Stimulated activated CD8-positive, alpha-beta memory T cell treated with anti-CD3 and anti-CD28 coated beads, Interleukin-2, amount 100 ng/mL, for 48 hours (primary cell): ENCODE data around the gene MSX1.

ENCODE experiments used
- DNase-seq, 2 donors: peaks; one replicate each; pipeline ENCODE4 v3.0.0-alpha.2; 2020; ENCODE audit warnings: low read depth in 2 of 2

Gene MSX1

DNA sequence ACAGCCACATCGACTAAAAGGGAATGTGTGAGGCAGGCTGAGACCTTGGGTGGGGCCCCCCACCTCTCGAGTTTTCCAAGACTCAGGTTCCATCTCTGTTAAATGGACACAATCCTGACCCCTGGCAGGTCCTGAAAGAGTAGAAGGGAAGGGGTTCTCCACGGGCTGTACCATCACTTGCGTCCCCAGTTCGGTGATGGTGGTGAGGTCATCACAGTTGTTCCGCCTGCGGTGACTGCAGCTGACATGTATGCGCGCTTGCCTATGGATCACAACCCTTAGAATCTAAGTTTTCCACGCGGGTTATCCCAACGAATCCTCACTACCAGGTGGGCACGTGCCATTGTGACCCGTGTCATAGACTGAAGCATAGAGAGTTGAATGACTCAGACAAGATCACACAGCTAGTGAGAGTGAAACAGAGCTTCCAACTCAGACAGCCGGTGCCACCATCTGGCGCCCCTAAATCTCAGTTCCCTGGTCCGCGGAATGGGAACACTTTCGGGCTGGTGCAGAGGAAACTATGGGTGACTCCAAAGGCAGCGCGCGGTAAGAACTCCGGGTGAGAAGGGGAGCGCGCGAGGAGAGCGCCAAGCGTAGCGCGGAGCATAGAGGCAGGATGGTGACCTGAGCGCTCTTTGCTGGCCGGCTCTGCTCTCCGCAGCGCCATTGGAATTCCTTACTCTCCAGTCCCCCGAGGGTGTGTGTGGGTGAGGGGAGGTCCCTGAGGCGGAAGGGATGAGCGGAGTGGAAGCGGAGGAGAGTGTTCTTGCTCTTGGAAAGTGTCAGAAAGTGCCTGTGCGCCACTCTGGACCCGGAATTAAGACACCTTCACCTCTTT, 10.5 kb downstream of the MSX1 start:
- DNase-seq, result no peak

DNA sequence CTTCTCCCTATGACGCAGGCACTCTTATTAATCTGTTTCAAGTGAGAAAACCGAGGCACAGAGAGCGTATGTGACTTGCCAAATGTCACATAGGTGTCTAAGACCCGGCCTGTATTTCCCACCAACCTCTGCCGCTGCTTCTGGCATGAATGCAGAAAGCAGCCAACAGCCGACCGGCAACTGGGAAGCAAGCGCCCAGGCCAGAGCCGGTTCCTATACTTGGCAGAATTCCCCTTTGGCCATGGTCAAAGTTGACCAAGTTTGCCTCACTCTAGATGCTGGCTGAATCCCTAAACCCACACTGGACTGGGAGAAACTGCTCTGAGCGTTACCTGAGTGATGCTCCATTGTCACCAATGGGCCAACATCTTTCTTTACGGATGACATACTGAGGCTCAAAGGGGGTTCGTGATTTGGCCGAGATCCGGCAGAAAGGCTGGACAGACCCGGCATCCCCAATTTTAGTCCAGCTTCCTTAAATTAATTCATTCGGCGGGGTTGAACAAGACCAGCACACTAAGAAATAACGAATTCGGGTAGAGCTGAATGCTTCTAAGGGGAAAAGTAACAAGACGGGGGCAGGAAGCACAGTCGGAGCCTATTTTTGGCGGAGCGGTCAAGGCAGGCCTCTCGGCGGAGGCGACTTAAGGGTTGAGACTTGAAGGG, 11.2 kb downstream of the MSX1 start:
- no peak for DNase-seq

- no peak for DNase-seq
Observed at GRCh38 chr4:4871242-4871572, 11.7 kb downstream of the MSX1 start.

GRCh38 chr4:4871573-4872313, 12.3 kb downstream of the MSX1 start:
- no peak for DNase-seq

DNA sequence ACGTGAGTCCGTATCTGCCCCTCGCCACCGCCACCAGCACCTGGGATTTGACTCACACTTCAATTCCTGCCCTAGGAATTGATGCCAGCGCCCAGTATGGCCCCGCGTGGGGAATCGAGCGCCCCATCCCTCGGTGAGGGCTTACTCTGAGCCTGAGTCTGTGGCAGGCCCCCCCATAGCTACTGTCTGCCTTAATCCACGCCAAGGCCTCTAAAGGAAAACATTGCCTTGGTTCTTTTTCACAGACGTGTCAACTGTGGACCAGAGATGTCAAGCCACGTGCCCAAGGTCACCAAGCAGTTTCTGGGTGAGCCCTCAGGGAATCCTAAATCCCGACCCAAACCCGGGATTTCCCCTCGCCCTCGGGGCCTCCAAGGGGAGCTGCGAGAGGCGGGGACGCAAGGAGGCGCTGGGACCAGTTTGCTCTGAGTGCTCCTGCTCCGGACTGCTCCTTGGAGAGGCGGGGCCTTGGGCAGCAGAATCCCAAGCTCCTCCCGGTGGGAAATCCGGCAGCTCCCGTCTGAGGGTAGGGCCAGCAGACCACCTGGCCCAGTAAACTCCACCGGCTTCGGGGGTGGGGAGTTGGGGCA, 12.9 kb downstream of the MSX1 start:
- no peak for DNase-seq

DNA sequence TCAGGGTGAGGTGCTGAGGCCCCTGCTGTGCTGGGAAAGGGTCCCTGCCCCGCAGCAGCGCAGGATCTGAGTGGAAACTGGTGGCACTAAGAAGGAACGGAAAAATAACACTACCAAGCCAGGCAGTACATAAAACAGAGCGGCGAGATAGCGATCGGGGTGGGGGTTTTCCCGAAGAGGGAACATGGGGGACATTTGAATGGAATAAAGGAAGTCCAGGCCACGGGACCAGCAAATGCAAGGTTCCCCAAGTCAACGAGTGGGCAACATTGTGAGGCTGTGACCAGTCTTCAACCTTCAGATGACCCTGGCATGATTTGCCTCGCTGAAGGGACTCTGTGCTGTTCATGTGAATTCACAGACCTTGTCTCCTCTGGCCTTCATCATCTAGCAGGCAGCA, 13.7 kb downstream of the MSX1 start:
- DNase-seq, result no peak

DNA sequence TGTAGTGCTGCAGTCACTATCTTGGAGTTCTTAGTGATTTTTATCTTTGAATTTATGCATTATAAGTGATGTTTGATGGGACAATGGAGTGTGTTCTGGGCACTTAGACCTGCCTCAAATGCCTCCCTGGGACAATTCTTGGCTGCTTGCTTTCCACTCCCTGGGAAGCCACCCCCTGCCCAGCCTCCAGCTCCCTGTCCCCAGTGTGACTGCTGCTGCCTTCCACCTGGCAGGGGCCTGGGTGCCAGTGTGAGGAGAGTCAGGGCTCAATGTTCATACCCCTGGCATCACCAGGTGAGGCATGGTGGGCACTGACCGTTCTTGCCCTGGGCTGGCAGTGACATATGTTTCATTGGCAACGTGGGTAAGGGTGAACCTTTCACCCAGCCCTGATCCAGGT, 14.8 kb downstream of the MSX1 start:
- DNase-seq, result no peak

- DNase-seq, result no peak
Observed at GRCh38 chr4:4875147-4875546, 15.7 kb downstream of the MSX1 start.

GRCh38 chr4:4875611-4876010, 16.1 kb downstream of the MSX1 start:
- DNase-seq, result no peak

GRCh38 chr4:4876945-4877661, 17.6 kb downstream of the MSX1 start:
- DNase-seq, result no peak

GRCh38 chr4:4880492-4880891, 21.0 kb downstream of the MSX1 start:
- no peak for DNase-seq

DNA sequence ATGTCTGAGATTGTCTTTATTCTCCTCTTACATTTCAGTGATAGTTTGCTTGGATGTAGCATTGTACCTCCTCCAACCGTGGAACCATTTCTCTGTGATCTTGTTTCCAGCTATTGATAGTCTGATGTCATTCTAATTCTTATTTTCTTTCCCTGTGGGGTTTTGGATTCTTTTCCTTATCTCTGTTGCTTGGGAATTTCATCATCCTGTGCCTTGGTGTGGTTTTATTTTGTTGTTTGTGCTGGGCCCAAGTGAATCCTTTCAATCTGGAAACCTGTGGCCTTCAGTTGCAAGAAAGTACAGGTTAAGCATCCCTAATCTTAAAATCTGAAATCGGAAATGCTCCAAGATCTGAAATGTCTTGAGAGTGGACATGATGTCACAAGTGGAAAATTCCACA, 22.0 kb downstream of the MSX1 start:
- no peak for DNase-seq

DNA sequence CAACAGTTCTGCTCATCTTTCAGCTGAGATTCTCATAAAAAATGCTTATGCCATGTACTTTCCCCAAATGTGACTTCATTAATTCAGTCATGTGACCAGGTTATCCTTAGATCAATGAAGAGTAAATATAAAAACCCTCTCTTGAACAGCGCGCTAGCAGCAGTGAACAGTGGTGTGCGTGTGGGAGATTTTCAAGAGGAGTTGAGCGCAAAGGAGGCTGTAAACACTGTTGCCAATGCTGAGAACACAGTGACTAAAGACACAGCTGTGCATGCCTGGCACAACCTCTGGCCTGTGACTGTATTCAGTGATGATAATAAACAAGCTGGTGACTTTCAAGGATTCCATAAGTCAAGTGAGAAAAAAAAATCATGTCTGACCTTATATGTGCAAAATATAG, 25.1 kb downstream of the MSX1 start:
- DNase-seq, result no peak

- DNase-seq, result no peak
Observed at GRCh38 chr4:4887426-4887825, 28.0 kb downstream of the MSX1 start.

- no peak for DNase-seq
Observed at GRCh38 chr4:4888695-4889094, 29.2 kb downstream of the MSX1 start.

GRCh38 chr4:4889781-4890180, 30.3 kb downstream of the MSX1 start:
- DNase-seq, result no peak

DNA sequence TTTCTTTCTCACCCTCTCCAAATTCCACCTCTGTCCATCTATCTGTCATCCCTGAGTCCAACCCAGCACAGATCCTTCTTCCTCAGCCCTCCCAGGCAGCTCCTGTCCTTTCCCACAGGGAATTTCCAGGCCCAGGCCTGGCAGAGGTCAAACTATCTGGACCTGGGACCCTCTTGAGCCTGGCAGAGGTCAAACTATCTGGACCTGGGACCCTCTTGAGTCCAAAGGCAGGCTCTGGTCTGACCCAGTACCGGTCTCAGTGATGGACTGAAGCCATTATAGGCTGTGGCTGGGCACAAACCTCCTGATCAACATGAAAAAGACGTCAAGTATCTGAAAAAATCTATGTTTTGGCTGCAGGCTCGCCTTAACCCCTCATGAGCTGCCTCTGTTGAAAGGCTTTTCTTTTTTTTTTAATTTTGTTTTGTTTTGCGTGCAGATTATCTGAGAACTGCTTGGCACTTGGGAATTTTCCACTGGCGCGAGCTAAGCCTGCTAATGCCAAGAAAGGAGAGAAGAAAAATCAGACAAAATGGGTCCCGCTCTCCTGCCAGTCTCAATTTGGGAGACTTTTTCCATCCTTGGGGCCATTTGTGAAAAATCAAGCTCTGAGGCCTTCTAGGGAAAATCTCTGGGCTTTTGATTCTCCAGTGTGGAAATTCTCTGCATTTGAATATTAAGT, 31.2 kb downstream of the MSX1 start:
- no peak for DNase-seq

- DNase-seq, result no peak
Observed at GRCh38 chr4:4893721-4894120, 34.3 kb downstream of the MSX1 start.

GRCh38 chr4:4899202-4899925, 39.9 kb downstream of the MSX1 start:
- no peak for DNase-seq

DNA sequence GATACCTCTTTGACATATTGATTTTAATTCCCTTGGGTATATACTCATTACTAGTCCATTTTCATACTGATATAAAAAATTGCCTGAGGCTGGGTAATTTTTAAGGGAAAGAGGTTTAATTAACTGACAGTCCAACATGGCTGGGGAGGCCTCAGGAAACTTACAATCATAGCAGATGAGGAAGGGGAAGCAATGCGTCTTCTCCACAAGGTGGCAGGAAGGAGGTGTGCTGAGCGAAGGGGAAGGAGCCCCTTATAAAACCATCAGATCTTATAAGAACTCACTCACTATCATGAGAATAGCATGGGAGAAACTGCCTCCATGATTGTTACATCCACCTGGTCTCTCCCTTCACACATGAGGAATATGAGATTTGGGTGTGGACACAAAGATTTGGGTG, 42.4 kb downstream of the MSX1 start:
- no peak for DNase-seq

- no peak for DNase-seq
Observed at GRCh38 chr4:4912155-4912554, 52.7 kb downstream of the MSX1 start.
